Measurements from ENCODE around the gene ECHDC3.

DNA sequence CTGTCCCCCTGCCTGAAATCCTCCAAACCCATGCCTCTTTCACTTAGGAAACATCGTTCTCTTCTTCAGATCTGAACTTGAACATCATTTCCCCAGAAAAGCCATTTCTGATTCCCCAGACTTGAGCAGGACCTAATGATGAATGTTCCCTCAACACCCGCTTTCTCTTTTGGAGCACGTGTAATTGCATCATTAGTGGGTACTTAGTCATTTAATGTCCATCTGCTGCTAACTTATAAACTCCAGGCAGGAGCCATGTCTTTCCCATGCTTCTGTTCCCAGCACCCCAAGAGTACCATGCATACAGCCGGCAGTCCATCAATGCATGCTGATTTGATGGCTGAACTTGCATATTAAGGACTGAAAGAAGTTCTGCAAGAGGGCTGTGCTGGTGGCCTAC is 36.5 kb upstream of the ECHDC3 start:
- TF ChIP-seq POLR2A (IDR thresholded peaks at IDR 0.05; ENCODE audit: low read length) (no peak), GATA1 (IDR thresholded peaks at IDR 0.05; ENCODE audit: low read depth, low read length) (no peak)

Measured in erythroblast (primary cell).